Measurements from ENCODE around the gene AFAP1. TPM values are rescaled to one million over a fixed set of nuclear protein-coding genes. Genes with fewer than 3 reads are reported as not detected.

AFAP1 gene
- total RNA-seq, 1 donor, result under 0.01 TPM

GRCh38 chr4:7808752-7809151 lies 130.9 kb downstream of the AFAP1 start:
- DNase-seq (ENCODE audit: low read depth in 2 of 3, low spot score in 2 of 3), result no peak

- DNase-seq (ENCODE audit: low read depth in 2 of 3, low spot score in 2 of 3), result no peak
Observed at GRCh38 chr4:7808181-7808580, 131.5 kb downstream of the AFAP1 start.

DNA sequence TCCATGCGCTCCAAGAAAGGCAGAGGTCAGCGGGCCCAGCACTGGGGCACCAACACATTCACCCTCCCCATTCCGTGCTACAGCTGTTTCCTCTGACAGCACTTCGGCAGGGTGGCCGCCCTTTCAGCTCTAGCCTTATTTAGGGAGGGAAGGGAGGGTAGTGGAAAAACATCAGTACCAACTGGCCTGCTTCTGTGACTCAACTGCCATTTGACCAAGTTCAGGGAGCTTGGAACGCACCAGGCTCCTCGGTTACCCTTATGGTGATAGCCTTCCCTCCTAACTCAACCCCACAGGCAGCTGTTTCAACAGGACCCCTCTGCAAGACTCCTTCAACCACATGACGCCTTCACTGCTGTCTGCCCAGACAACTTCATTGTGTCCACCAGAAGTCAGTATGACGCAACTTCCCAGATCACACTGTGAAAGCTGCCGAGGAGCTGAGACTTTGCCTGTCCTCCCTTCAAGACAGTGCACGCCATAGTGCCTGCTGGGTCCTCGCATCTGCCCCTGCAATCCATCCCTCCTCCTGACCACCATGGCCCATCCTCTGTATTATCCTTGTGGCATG lies 132.2 kb downstream of the AFAP1 start:
- DNase-seq (ENCODE audit: low read depth in 2 of 3, low spot score in 2 of 3), result no peak

DNA sequence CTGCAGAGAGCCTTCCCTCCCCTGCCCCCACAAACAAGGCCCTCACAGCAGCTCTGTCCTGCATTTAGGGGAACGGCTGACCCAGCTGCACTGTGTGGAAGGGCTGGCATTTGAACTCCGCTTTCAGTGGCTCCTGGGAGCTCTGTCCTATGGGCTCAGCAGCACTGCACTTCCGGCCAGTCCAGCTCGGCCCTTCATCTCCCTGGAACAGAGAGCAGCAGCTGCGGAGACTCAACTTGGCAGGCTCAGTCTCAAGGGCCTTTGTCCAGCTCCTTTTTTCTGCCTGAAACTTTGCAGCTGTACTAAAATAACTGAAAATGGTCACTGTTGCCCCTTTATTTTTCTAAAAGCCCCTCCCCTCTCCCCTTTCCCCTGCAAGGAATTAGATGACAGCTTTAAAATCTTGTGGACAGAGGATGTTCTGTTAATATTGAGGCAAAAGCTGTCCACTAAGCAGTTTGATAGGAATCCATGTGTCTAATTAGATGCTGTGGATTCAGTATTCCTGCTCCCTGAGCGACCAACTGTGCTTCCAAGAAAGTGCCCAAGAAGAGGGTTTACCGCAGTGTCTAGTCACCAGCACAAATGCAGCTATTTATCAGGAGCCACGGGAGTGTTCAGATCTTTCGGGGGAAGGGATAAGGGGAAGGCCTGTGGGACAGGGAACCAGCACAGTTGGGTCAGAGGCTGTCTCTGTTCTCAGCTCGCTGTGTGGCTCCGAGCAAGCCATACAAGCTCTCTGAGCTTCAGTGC lies 133.1 kb downstream of the AFAP1 start:
- DNase-seq (ENCODE audit: low read depth in 2 of 3, low spot score in 2 of 3), result no peak

DNA sequence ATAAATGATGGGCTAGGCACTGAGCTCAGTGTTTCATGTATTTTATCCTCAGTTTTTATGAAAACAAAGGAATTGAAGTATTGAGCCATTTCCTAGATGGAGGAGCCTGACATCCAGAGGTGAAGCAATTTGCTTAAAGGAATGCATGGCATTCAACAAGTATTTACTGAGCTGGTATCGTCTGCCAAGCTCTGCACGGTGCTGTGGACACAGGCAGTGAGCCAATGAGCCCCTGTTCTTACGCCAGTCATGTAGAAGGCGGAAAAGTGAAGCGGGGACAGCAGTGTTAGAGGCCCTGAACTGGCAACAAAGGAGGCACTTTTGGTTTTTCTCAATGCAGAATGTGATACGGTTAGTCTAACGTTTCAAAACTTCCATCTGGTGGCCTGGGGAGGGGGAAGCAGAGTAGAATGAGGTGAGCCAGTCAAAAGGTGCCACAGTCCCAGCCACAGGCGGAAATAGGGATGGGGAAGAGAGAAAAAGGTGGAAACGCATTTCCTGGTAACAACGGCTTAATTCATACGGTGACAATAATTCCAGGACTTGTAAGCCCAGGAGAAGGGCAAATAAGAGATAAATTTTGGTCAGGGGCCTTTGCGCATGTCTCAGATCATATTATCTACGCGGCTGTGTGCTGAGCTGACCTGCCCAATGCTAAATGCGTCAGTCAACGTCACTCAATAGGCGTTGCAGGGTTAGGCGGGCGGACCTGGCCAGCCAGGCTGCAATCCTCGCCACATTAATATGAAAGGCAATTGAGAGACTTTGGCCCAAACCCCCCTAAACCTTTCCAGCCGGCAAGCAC lies 133.9 kb downstream of the AFAP1 start:
- no peak for DNase-seq (ENCODE audit: low read depth in 2 of 3, low spot score in 2 of 3)

GRCh38 chr4:7804756-7805385 lies 134.8 kb downstream of the AFAP1 start:
- no peak for DNase-seq (ENCODE audit: low read depth in 2 of 3, low spot score in 2 of 3)

GRCh38 chr4:7803992-7804755 lies 135.5 kb downstream of the AFAP1 start:
- DNase-seq (ENCODE audit: low read depth in 2 of 3, low spot score in 2 of 3), result peak; percentile 58 to 81 (median 70)

DNA sequence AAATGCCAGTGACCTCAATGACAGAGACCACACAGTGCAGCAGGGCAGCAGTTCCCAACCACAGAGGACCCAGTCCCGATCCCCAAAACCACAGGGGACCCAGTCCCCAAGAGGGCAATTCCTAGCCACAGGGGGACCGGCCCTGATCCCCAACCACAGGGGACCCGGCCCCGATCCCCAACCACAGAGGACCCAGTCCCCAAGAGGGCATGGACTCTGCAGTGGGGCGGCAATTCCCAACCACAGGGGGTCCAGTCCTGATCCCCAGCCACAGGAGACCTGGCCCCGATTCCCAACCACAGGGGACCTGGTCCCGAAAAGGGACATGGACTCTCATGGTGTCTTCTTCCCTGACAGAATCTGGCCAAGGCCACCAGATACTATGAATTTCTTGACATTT lies 136.3 kb downstream of the AFAP1 start:
- no peak for DNase-seq (ENCODE audit: low read depth in 2 of 3, low spot score in 2 of 3)

- peak; percentile 55 to 84 (median 72) for DNase-seq (ENCODE audit: low read depth in 2 of 3, low spot score in 2 of 3)
Observed at GRCh38 chr4:7802093-7802726, 137.5 kb downstream of the AFAP1 start.

DNA sequence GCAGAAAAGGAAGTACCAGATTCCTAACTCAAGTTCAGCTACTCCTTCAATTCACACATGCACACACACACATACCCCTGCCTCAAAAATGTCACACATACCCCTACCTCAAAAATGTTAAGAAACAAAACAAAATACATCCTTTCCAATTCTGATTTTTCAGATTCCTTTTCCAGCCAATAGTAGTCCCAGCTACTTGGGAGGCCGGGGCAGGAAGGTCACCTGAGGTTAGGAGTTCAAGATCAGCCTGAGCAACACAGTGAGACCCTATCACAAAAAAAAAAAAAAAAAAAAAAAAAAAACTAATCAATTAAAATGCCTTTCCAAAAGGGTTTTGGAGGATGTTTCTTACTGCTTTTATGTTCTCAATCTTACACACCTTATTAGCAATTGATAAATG lies 138.0 kb downstream of the AFAP1 start:
- no peak for DNase-seq (ENCODE audit: low read depth in 2 of 3, low spot score in 2 of 3)

DNA sequence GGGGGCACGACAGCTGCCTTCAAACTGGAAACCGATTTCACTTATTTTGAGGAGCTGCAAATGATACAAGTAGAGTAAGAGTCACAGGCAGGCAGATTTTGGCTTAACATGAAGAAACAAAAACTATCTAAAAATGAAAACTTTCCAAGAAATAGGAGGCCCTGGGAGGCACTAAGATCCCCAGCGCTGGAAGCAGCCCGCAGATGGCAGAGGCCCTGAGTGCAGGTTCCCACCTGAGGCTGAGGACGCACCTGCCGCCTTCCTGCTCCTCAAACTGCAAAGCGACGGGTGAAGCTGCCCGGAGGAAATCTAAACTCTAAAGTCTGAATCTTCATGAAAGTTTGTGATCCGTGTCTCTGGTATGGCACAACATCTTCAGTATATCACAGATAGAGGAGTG lies 138.7 kb downstream of the AFAP1 start:
- no peak for DNase-seq (ENCODE audit: low read depth in 2 of 3, low spot score in 2 of 3)

DNA sequence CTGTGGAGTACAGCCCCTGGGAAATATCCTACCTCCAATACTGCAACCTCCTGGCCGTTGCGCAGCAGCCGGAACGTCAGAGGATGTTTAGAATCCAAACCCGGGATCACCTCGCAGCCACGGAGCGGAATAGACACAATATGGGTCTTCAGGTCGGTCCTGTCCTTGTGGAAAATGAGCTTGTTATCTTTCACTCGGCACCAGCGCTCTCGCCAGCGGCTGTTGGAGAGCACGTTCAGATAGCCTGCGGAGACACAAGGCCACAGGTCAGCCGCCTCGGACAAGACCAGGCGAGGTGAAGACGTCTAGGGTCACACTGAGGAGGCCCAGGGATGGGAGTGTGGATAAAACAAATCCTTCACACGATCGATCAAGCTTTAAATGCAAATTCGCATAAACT lies 139.3 kb downstream of the AFAP1 start:
- DNase-seq (ENCODE audit: low read depth in 2 of 3, low spot score in 2 of 3), result no peak

DNA sequence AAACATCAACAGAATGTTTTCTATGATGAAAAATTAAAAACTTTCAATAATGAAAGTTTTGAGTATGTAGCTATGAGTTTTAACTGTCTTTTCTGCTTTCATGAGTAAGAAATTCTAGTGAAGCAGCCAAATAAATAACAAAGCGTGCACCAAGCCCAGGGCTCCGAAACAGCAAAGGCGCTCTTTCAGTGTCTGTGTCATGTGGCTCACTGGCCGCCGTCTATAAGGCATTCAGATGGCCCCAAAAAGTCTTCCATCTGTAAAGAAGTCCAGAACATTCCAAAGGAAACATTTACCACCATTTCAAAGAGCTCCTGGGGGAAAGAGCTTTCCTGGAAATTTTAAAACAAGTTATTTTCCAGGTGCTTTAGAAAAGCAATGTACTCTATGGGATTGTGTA lies 139.9 kb downstream of the AFAP1 start:
- no peak for DNase-seq (ENCODE audit: low read depth in 2 of 3, low spot score in 2 of 3)

DNA sequence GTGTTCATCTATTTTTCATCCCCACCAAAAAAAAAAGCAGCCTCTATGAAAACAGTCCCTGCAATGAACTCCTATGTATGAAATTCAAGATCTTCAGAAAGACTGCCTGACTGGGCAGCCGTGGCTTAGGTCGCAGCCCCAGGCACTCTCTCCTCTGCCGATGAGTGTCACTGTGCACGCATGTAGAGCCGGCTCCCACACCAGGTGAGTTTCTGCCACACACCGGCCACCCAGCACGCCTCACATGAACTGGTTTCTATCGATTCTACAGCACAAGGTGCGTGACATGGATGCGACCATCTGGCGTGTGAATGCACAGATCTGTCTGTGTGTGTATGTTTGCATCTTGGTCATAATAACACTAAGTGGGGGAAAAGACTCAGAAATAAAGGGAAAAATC lies 140.4 kb downstream of the AFAP1 start:
- no peak for DNase-seq (ENCODE audit: low read depth in 2 of 3, low spot score in 2 of 3)

- DNase-seq (ENCODE audit: low read depth in 2 of 3, low spot score in 2 of 3), result no peak
Observed at GRCh38 chr4:7798178-7798995, 141.3 kb downstream of the AFAP1 start.

- no peak for DNase-seq (ENCODE audit: low read depth in 2 of 3, low spot score in 2 of 3)
Observed at GRCh38 chr4:7797330-7797729, 142.3 kb downstream of the AFAP1 start.

- no peak for DNase-seq (ENCODE audit: low read depth in 2 of 3, low spot score in 2 of 3)
Observed at GRCh38 chr4:7795983-7796382, 143.7 kb downstream of the AFAP1 start.

- peak in 1 of 3 donors; percentile 42 for DNase-seq (ENCODE audit: low read depth in 2 of 3, low spot score in 2 of 3)
Observed at GRCh38 chr4:7793186-7793585, 146.5 kb downstream of the AFAP1 start.

- no peak for DNase-seq (ENCODE audit: low read depth in 2 of 3, low spot score in 2 of 3)
Observed at GRCh38 chr4:7792616-7793015, 147.0 kb downstream of the AFAP1 start.

Measured in hematopoietic multipotent progenitor cell (in vitro differentiated cells).